Tibial nerve (tissue), 3 donors: Measurements from ENCODE around the gene CMAS.

ENCODE experiments used
- CTCF ChIP-seq, 5 experiments: fragments of 200-600 bp in 3 of 5; fragments of 450-650 bp in 2 of 5; sonication (generic) in 3 of 5; IDR thresholded peaks; one replicate each; pipeline ENCODE4 v1.5.1; 2016 to 2019; ENCODE audit warnings: antibody characterized with exemption in 5 of 5, mild to moderate bottlenecking in 3 of 5, moderate library complexity in 2 of 5
- POLR2A ChIP-seq, 2 donors: fragments of 450-650 bp; IDR thresholded peaks; one replicate each; pipeline ENCODE4 v1.6.1; 2017; ENCODE audit warnings: antibody characterized with exemption in 2 of 2, mild to moderate bottlenecking in 2 of 2, moderate library complexity in 2 of 2

- TF ChIP-seq POLR2A (IDR thresholded peaks at IDR 0.05) (no peak), CTCF (IDR thresholded peaks at IDR 0.05) (peak in 4 of 5 experiments; percentile 27 to 36 (median 31))
Measured at GRCh38 chr12:22018860-22019259, 27.2 kb upstream of the CMAS start.
